HEK293 (cell line): ENCODE results near the gene C14orf132.

ENCODE experiments used
- ZNF140 ChIP-seq: fragments of 450-650 bp; formaldehyde crosslinking; IDR thresholded peaks from 2 replicates; pipeline ENCODE4 v1.5.1; 2016; ENCODE audit warnings: missing biosample characterization, missing genetic modification characterization
- ZNF571 ChIP-seq: fragments of 450-650 bp; formaldehyde crosslinking; IDR thresholded peaks from 2 replicates; pipeline ENCODE4 v1.5.0; 2017; ENCODE audit warnings: missing biosample characterization, missing genetic modification characterization
- ZNF664 ChIP-seq: fragments of 450-650 bp; formaldehyde crosslinking; IDR thresholded peaks from 2 replicates; pipeline ENCODE4 v1.5.1; 2016; ENCODE audit warnings: missing biosample characterization, missing genetic modification characterization
- TF ChIP-seq, protein P1 (sequence below): fragments of 450-650 bp; formaldehyde crosslinking; IDR thresholded peaks from 2 replicates; pipeline ENCODE4 v1.5.1; 2016; ENCODE audit warnings: missing biosample characterization, missing genetic modification characterization

Gene C14orf132

DNA sequence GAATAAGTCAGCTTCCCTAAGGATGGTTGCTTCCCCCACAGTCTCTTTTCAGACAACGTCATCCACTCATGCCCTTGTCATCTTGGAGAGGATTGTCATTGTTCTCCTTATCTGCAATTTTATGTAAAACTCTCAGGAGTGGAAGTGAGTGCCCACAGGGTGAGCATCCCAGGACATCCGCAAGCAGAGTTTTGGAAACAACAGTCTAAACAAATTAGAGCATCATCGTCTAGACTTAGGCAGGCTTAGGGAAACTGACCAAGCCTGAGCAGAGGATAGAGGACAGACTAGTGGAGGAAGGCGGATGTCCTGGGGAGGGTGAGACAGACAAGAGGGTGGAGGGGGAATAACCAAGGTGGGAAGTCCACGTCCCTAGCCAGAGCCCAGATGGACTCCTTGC lies 101.8 kb downstream of the C14orf132 start (continued):
- no peak for TF ChIP-seq ZNF140
- TF ChIP-seq, protein P1, sequence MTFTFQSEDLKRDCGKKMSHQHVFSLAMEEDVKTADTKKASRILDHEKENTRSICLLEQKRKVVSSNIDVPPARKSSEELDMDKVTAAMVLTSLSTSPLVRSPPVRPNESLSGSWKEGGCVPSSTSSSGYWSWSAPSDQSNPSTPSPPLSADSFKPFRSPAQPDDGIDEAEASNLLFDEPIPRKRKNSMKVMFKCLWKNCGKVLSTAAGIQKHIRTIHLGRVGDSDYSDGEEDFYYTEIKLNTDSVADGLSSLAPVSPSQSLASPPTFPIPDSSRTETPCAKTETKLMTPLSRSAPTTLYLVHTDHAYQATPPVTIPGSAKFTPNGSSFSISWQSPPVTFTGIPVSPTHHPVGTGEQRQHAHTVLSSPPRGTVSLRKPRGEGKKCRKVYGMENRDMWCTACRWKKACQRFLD (tag by site-specific recombination): no peak
- no peak for TF ChIP-seq ZNF571 (tag by site-specific recombination)
- TF ChIP-seq ZNF664 (tag by site-specific recombination): no peak
